SK-N-SH (cell line): ENCODE measurements around the gene XRCC5. TPM values are rescaled to one million over a fixed set of nuclear protein-coding genes. Genes with fewer than 3 reads are reported as not detected.

Source experiments
- CTCF ChIA-PET: fragments of 300-600, 350-600 bp; formaldehyde crosslinking; extraction: SDS; loops from one replicate; lab custom pipeline; 2021; lab: Yijun Ruan, JAX
- POLR2A ChIA-PET: fragments of 350-600 bp; sonication (Branson Sonifier 250); formaldehyde crosslinking; extraction: SDS; loops from one replicate; lab custom pipeline; 2020; ENCODE audit warnings: antibody characterized with exemption, inconsistent platforms; lab: Yijun Ruan, JAX
- DNase-seq: peaks from one replicate; pipeline ENCODE4 v3.0.0; 2012
- H2AFZ ChIP-seq: fragments of 200-600 bp; sonication (generic); 2 replicates; pipeline ENCODE4 v1.8.1; 2016; ENCODE audit warnings: antibody characterized with exemption, mild to moderate bottlenecking, low read depth
- H3F3A ChIP-seq: fragments of 200-600 bp; sonication (generic); replicated peaks from 2 replicates; pipeline ENCODE3; 2016; ENCODE audit warnings: antibody characterized with exemption, mild to moderate bottlenecking; ENCODE audit not compliant: insufficient read depth
- H3K27ac ChIP-seq, 2 experiments: fragments of 200-500 bp in 1 of 2; fragments of 200-600 bp in 1 of 2; sonication (Bioruptor generic) in 1 of 2; sonication (generic), shearing (Covaris generic) in 1 of 2; 2 replicates each; pipeline versions ENCODE4 v1.5.1 to v1.6.1; 2014 to 2016; ENCODE audit warnings: low read depth in 2 of 2, inconsistent platforms in 1 of 2, low read length in 1 of 2, mild to moderate bottlenecking in 1 of 2, mixed read lengths in 1 of 2
- H3K27me3 ChIP-seq: fragments of 200-600 bp; sonication (generic), shearing (Covaris generic); 2 replicates; pipeline ENCODE4 v1.6.1; 2016; ENCODE audit warnings: mixed run types; ENCODE audit not compliant: insufficient read depth
- H3K36me3 ChIP-seq, 2 experiments: fragments of 200-500 bp in 1 of 2; fragments of 200-600 bp in 1 of 2; sonication (Bioruptor generic) in 1 of 2; sonication (generic) in 1 of 2; replicated peaks in 1 of 2; 2 replicates each; pipeline versions ENCODE3 to v1.5.1; 2014 to 2016; ENCODE audit warnings: low read length in 1 of 2, mild to moderate bottlenecking in 1 of 2; ENCODE audit not compliant: insufficient read depth in 2 of 2, control insufficient read depth in 1 of 2
- H3K4me1 ChIP-seq, 2 experiments: fragments of 200-500 bp in 1 of 2; fragments of 200-600 bp in 1 of 2; sonication (Bioruptor generic) in 1 of 2; sonication (generic), shearing (Covaris generic) in 1 of 2; 2 replicates each; pipeline versions ENCODE4 v1.5.1 to v1.6.1; 2014 to 2016; ENCODE audit warnings: low read depth in 1 of 2, low read length in 1 of 2, mixed run types in 1 of 2; ENCODE audit not compliant: insufficient read depth in 2 of 2, control insufficient read depth in 1 of 2
- H3K4me2 ChIP-seq: fragments of 200-600 bp; sonication (generic), shearing (Covaris generic); 2 replicates; pipeline ENCODE4 v1.6.1; 2017; ENCODE audit warnings: mixed run types
- H3K4me3 ChIP-seq, 2 experiments: fragments of 200-500 bp in 1 of 2; fragments of 200-600 bp in 1 of 2; sonication (Bioruptor generic) in 1 of 2; sonication (generic), shearing (Covaris generic) in 1 of 2; 2 replicates each; pipeline versions ENCODE4 v1.5.1 to v1.8.1; 2014 to 2016; ENCODE audit warnings: low read depth in 2 of 2, inconsistent platforms in 1 of 2, low read length in 1 of 2, mild to moderate bottlenecking in 1 of 2, mixed read lengths in 1 of 2, moderate library complexity in 1 of 2
- H3K79me2 ChIP-seq: fragments of 200-600 bp; sonication (generic); 2 replicates; pipeline ENCODE4 v1.8.1; 2017; ENCODE audit warnings: mild to moderate bottlenecking; ENCODE audit not compliant: insufficient read depth
- H3K9ac ChIP-seq: fragments of 200-600 bp; sonication (generic); 2 replicates; pipeline ENCODE4 v1.6.1; 2017; ENCODE audit warnings: mixed run types
- H3K9me2 ChIP-seq: fragments of 200-600 bp; sonication (generic); 2 replicates; pipeline ENCODE4 v1.6.1; 2017; ENCODE audit warnings: mixed run types
- H3K9me3 ChIP-seq: fragments of 200-600 bp; sonication (generic); 2 replicates; pipeline ENCODE4 v1.6.1; 2017; ENCODE audit warnings: mixed run types, mild to moderate bottlenecking, moderate library complexity
- H4K20me1 ChIP-seq: fragments of 200-600 bp; sonication (generic); 2 replicates; pipeline ENCODE4 v1.6.1; 2017; ENCODE audit warnings: mild to moderate bottlenecking, mixed run types; ENCODE audit not compliant: insufficient read depth
- CHD2 ChIP-seq: fragments of 150-350 bp; IDR thresholded peaks from 2 replicates; pipeline ENCODE4 v1.6.1; 2018; ENCODE audit warnings: low read length; ENCODE audit not compliant: partially characterized antibody
- CTCF ChIP-seq: fragments of 200-600 bp; sonication (generic); IDR thresholded peaks from 2 replicates; pipeline ENCODE4 v1.6.1; 2017; ENCODE audit warnings: antibody characterized with exemption, mild to moderate bottlenecking, moderate library complexity
- ELF1 ChIP-seq: IDR thresholded peaks from 2 replicates; pipeline ENCODE4 v1.4.0; 2012
- EP300 ChIP-seq, 2 experiments: IDR thresholded peaks; 2 replicates each; pipeline versions ENCODE4 v1.4.0 to v1.6.1; 2012; ENCODE audit warnings: borderline replicate concordance in 1 of 2, low read depth in 1 of 2, low read length in 1 of 2
- FOSL2 ChIP-seq: IDR thresholded peaks from 2 replicates; pipeline ENCODE4 v1.4.0; 2012; ENCODE audit warnings: low read depth, mild to moderate bottlenecking, moderate library complexity, borderline replicate concordance
- FOXJ3 ChIP-seq: sonication (generic); formaldehyde crosslinking; IDR thresholded peaks from 2 replicates; pipeline ENCODE4 v1.5.1; 2020; ENCODE audit warnings: mild to moderate bottlenecking, missing genetic modification reagents
- GABPA ChIP-seq: IDR thresholded peaks from 2 replicates; pipeline ENCODE4 v1.4.0; 2012; ENCODE audit warnings: low read depth, mild to moderate bottlenecking
- IRF3 ChIP-seq: fragments of 150-350 bp; IDR thresholded peaks from 2 replicates; pipeline ENCODE4 v1.6.1; 2016; ENCODE audit warnings: mild to moderate bottlenecking, low read depth, low read length
- MEF2A ChIP-seq: IDR thresholded peaks from 2 replicates; pipeline ENCODE4 v1.4.0; 2012; ENCODE audit warnings: low read depth, borderline replicate concordance
- NRF1 ChIP-seq: IDR thresholded peaks from 2 replicates; pipeline ENCODE4 v1.6.1; 2012; ENCODE audit warnings: low read depth, mild to moderate bottlenecking, low read length
- PBX3 ChIP-seq: IDR thresholded peaks from 2 replicates; pipeline ENCODE4; 2012
- POLR2AphosphoS5 ChIP-seq: IDR thresholded peaks from 2 replicates; pipeline ENCODE4 v1.6.1; 2012; ENCODE audit warnings: low read depth, low read length
- RAD21 ChIP-seq: IDR thresholded peaks from 2 replicates; pipeline ENCODE4 v1.6.1; 2012; ENCODE audit warnings: mild to moderate bottlenecking, low read length
- RCOR1 ChIP-seq: fragments of 150-350 bp; IDR thresholded peaks from 2 replicates; pipeline ENCODE4 v1.6.1; 2017; ENCODE audit warnings: antibody characterized with exemption, low read length
- RXRA ChIP-seq: IDR thresholded peaks from 2 replicates; pipeline ENCODE4 v1.4.0; 2012; ENCODE audit warnings: low read depth, mild to moderate bottlenecking, borderline replicate concordance
- SIN3A ChIP-seq: IDR thresholded peaks from 2 replicates; pipeline ENCODE4 v1.6.1; 2012; ENCODE audit warnings: low read depth, mild to moderate bottlenecking, low read length, moderate library complexity, borderline replicate concordance
- TAF1 ChIP-seq: IDR thresholded peaks from 2 replicates; pipeline ENCODE4 v1.6.1; 2012; ENCODE audit warnings: low read depth, mild to moderate bottlenecking, low read length, moderate library complexity, borderline replicate concordance
- USF1 ChIP-seq: IDR thresholded peaks from 2 replicates; pipeline ENCODE4 v1.4.0; 2012; ENCODE audit warnings: low read depth, borderline replicate concordance
- WGBS: methylation state at CpG from one replicate; pipeline ENCODE4 v1.1.6; 2017; ENCODE audit warnings: low lambda C conversion rate; 5-methylcytosine and 5-hydroxymethylcytosine counted together
- polyA plus RNA-seq, 3 experiments: library from polyadenylated mRNA; depleted of rRNA; stranded (reverse); fragments of >200 nt; gene quantifications; 2 replicates each; pipeline ENCODE4 v1.2.3, GENCODE V29; 2012

Gene XRCC5
- polyA plus RNA-seq, 1 of the 3 experiments (the other 2 are of a cell fraction): 125 TPM

GRCh38 chr2:216147172-216148131 lies 38.3 kb downstream of the XRCC5 start:
- WGBS: 96% methylated on average over 5 of the region's 5 CpGs
- no peaks in the 10 kb centered on the region for H3K9me2 ChIP-seq
- no peak overlapping the region for H2AFZ ChIP-seq
- peaks cover 91% of the 10 kb centered on the region in 2 experiments for H3K36me3 ChIP-seq
- H3K79me2 ChIP-seq: peaks cover 73% of the 10 kb centered on the region
- H3K27me3 ChIP-seq: no peaks in the 10 kb centered on the region
- H3K27ac ChIP-seq: no peak overlapping the region; a peak in 1 of 4 replicates
- no peak overlapping the region for H3K4me2 ChIP-seq
- ChIA-PET POLR2A (no interaction called here), CTCF (interaction anchor here (0.6 to 2.4 kb wide), 7 partner anchors 9 to 323 kb away, joined by 3 to 9 read pairs (median 4); no protein-coding TSS in a partner anchor)
- H3K4me1 ChIP-seq: 0 out of 4 replicates have a peak, but pooled peaks cover 0 to 9% of the 10 kb centered on the region in 2 experiments
- TF ChIP-seq NRF1 (no peak), POLR2AphosphoS5 (no peak), CTCF (no peak), FOSL2 (no peak), TAF1 (no peak), RAD21 (no peak), EP300 (IDR thresholded peaks at IDR 0.05; ENCODE audit: borderline replicate concordance in 1 of 2, low read depth in 1 of 2, low read length in 1 of 2) (no peak), CHD2 (no peak), RXRA (no peak), RCOR1 (no peak), IRF3 (no peak), MEF2A (no peak), SIN3A (no peak), PBX3 (no peak), ELF1 (no peak), FOXJ3 (CRISPR knock-in tag) (no peak), GABPA (no peak), USF1 (no peak)
- no peaks in the 10 kb centered on the region for H3K9me3 ChIP-seq
- peaks cover 19% of the 10 kb centered on the region for H3F3A ChIP-seq
- H3K4me3 ChIP-seq: no peak overlapping the region
- no peak for DNase-seq
- peaks cover 18% of the 10 kb centered on the region for H4K20me1 ChIP-seq
- H3K9ac ChIP-seq: no peak overlapping the region
